ENCODE results near the gene SAMD4B. TPM values are rescaled to one million over a fixed set of nuclear protein-coding genes. Genes with fewer than 3 reads are reported as not detected.

Gene SAMD4B
- total RNA-seq, 2 experiments from 2014 or later: 47.8 to 51.3 TPM

GRCh38 chr19:39416152-39417120 lies 74.2 kb downstream of the SAMD4B start:
- H3K27me3 Mint-ChIP-seq: peaks cover 2% of the 10 kb centered on the region
- ATAC-seq (ENCODE audit: low read depth) (no peak), DNase-seq (no peak)
- H3K4me3 Mint-ChIP-seq: no peak overlapping the region
- POLR2A ChIA-PET: interaction anchor here (6.0 kb wide), 1 partner anchor 19 kb away, joined by 26 read pairs; the partner anchor contains the start of gene RPS16
- H3K4me1 Mint-ChIP-seq: peaks cover 20% of the 10 kb centered on the region
- H3K27ac Mint-ChIP-seq: no peak overlapping the region
- peaks cover 14% of the 10 kb centered on the region for H3K36me3 Mint-ChIP-seq
- no peaks in the 10 kb centered on the region for H3K9me3 Mint-ChIP-seq

DNA sequence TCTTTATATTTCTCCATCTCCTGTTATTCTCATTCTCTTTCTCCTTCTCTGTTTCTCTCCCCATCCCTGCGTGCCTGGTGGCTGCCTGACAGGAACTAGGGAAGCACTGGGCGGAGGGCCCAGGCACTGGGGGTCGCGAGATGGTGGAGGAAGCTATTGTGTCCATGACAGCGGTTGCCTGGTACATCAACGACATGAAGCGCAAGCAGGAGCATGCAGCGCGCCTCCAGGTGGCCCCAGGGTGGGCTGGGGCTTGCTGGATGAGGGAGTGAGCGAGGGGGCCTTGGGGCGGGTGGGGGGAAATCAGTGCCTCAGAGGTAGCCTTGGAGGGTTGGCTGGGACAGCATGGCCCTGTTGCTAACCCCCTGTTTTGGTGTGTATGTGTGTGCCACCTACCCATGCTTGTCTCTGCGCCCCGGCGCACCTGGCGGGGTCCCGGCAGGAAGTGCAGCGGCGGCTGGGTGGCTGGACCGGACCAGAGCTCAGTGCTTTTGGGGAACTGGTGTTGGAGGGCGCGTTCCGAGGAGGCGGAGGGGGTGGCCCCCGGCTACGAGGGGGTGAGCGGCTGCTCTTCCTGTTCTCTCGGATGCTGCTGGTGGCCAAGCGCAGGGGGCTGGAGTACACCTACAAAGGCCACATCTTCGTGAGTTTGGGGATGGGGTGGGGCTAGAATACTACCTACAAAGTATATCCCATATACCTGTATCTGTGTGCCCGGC lies 75.4 kb downstream of the SAMD4B start:
- peaks cover 12% of the 10 kb centered on the region for H3K36me3 Mint-ChIP-seq
- H3K4me1 Mint-ChIP-seq: peaks cover 14% of the 10 kb centered on the region
- ATAC-seq (ENCODE audit: low read depth): no peak
- no peaks in the 10 kb centered on the region for H3K27me3 Mint-ChIP-seq
- no peak for DNase-seq
- no peak overlapping the region for H3K27ac Mint-ChIP-seq
- POLR2A ChIA-PET: interaction anchor here (0.6 to 6.0 kb wide), 3 partner anchors 13 to 21 kb away, joined by 3 to 26 read pairs (median 4); partner anchors contain the start of gene RPS16
- no peak overlapping the region for H3K4me3 Mint-ChIP-seq
- no peaks in the 10 kb centered on the region for H3K9me3 Mint-ChIP-seq

DNA sequence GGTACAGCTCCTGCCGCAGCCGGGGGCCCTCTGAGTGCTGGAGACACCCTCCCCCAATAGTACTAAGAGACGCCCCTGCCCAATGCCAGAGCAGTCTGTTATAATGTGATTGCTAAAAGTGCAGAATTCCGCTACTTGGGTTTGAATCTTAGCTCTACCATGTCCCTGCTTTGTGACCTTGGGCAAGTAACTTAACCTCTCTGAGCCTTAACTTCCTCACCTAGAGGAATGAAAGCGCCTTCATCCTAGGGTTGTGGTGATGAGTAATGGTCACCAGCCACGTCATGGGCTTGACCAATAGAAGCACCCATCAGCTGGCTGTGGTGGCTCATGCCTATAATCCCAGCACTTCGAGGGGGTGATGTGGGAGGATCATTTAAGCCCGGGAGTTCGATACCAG lies 76.8 kb downstream of the SAMD4B start:
- POLR2A ChIA-PET: interaction anchor here (0.9 to 6.0 kb wide), 3 partner anchors 9 to 16 kb away, joined by 4 to 26 read pairs (median 4); partner anchors contain the start of gene RPS16

GRCh38 chr19:39420769-39421168 lies 78.5 kb downstream of the SAMD4B start:
- H3K4me1 Mint-ChIP-seq: peaks cover 1% of the 10 kb centered on the region
- H3K9me3 Mint-ChIP-seq: no peaks in the 10 kb centered on the region
- ATAC-seq (ENCODE audit: low read depth) (no peak), DNase-seq (no peak)
- H3K4me3 Mint-ChIP-seq: no peak overlapping the region
- no peak overlapping the region for H3K27ac Mint-ChIP-seq
- H3K27me3 Mint-ChIP-seq: no peaks in the 10 kb centered on the region
- POLR2A ChIA-PET: interaction anchor here (6.0 kb wide), 1 partner anchor 15 kb away, joined by 26 read pairs; the partner anchor contains the start of gene RPS16
- H3K36me3 Mint-ChIP-seq: peaks cover 5% of the 10 kb centered on the region

More for the DNA sequence above, 76.8 kb downstream of the SAMD4B start:
- Mint-ChIP-seq H3K36me3 (peaks cover 11% of the 10 kb centered on the region), H3K9me3 (no peaks in the 10 kb centered on the region), H3K27ac (no peak overlapping the region), H3K4me1 (peaks cover 10% of the 10 kb centered on the region), H3K4me3 (no peak overlapping the region), H3K27me3 (no peaks in the 10 kb centered on the region)
- ATAC-seq (ENCODE audit: low read depth) (no peak), DNase-seq (no peak)

- Mint-ChIP-seq H3K9me3 (no peaks in the 10 kb centered on the region), H3K4me3 (no peak overlapping the region), H3K27me3 (no peaks in the 10 kb centered on the region), H3K27ac (no peak overlapping the region), H3K4me1 (peaks cover 1% of the 10 kb centered on the region), H3K36me3 (peaks cover 7% of the 10 kb centered on the region)
- ATAC-seq (ENCODE audit: low read depth): no peak
- POLR2A ChIA-PET: interaction anchor here (0.6 to 6.0 kb wide), 2 partner anchors 13 to 22 kb away, joined by 4 to 26 read pairs; partner anchors contain the start of gene RPS16
- no peak for DNase-seq
Observed at GRCh38 chr19:39422020-39422419, 79.8 kb downstream of the SAMD4B start.

- H3K36me3 Mint-ChIP-seq: peaks cover 6% of the 10 kb centered on the region
- no peaks in the 10 kb centered on the region for H3K27me3 Mint-ChIP-seq
- DNase-seq (no peak), ATAC-seq (ENCODE audit: low read depth) (no peak)
- H3K4me1 Mint-ChIP-seq: no peaks in the 10 kb centered on the region
- no peak overlapping the region for H3K4me3 Mint-ChIP-seq
- no peaks in the 10 kb centered on the region for H3K9me3 Mint-ChIP-seq
- no peak overlapping the region for H3K27ac Mint-ChIP-seq
- POLR2A ChIA-PET: interaction anchor here (1.8 kb wide), 1 partner anchor 12 kb away, joined by 10 read pairs; the partner anchor contains the start of gene RPS16
Observed at GRCh38 chr19:39423258-39424086, 81.3 kb downstream of the SAMD4B start.

DNA sequence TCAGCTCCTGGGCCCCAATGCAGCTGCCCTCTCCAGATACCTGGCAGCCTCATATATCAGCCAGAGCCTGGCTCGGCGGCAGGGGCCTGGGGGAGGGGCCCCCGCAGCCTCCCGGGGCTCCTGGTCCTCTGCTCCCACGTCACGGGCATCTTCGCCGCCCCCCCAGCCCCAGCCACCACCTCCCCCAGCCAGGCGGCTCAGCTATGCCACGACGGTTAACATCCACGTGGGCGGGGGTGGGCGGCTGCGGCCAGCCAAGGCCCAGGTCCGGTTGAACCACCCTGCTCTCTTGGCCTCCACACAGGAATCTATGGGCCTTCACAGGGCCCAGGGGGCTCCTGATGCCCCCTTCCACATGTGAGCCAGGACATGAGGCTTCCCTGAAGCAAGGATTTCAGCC lies 82.7 kb downstream of the SAMD4B start:
- H3K4me3 Mint-ChIP-seq: no peak overlapping the region
- H3K27me3 Mint-ChIP-seq: no peaks in the 10 kb centered on the region
- H3K4me1 Mint-ChIP-seq: peaks cover 2% of the 10 kb centered on the region
- no peaks in the 10 kb centered on the region for H3K9me3 Mint-ChIP-seq
- peaks cover 6% of the 10 kb centered on the region for H3K36me3 Mint-ChIP-seq
- no peak overlapping the region for H3K27ac Mint-ChIP-seq
- POLR2A ChIA-PET: interaction anchor here (1.8 kb wide), 1 partner anchor 11 kb away, joined by 10 read pairs; the partner anchor contains the start of gene RPS16
- no peak for ATAC-seq (ENCODE audit: low read depth)
- DNase-seq: no peak

GRCh38 chr19:39425744-39426143 lies 83.5 kb downstream of the SAMD4B start:
- H3K4me1 Mint-ChIP-seq: peaks cover 5% of the 10 kb centered on the region
- POLR2A ChIA-PET: interaction anchor here (3.0 kb wide), 1 partner anchor 10 kb away, joined by 11 read pairs; the partner anchor contains the start of gene RPS16
- H3K9me3 Mint-ChIP-seq: no peaks in the 10 kb centered on the region
- peaks cover 6% of the 10 kb centered on the region for H3K36me3 Mint-ChIP-seq
- ATAC-seq (ENCODE audit: low read depth): no peak
- no peak overlapping the region for H3K27ac Mint-ChIP-seq
- no peak for DNase-seq
- no peaks in the 10 kb centered on the region for H3K27me3 Mint-ChIP-seq
- no peak overlapping the region for H3K4me3 Mint-ChIP-seq

DNA sequence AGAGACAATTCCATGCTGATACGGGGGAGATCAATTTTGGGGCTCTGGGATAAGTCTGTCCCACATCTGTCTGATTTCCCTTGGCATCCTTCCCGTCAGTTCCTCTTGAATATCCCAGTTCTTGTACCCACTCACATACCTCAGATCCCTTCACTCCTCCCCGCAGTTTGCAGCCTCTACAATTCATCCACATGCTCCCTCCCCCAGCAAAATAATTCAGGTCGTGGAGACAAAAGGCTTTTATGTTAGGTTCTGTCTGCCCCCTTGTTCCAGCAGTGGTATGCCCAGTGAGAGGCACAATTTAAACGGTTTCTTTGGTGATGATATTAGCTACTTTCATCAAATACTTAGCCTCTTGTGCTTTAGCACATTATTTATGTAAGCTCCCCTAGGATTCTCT lies 83.9 kb downstream of the SAMD4B start:
- DNase-seq (no peak), ATAC-seq (ENCODE audit: low read depth) (no peak)
- no peak overlapping the region for H3K4me3 Mint-ChIP-seq
- H3K9me3 Mint-ChIP-seq: no peaks in the 10 kb centered on the region
- no peak overlapping the region for H3K27ac Mint-ChIP-seq
- H3K4me1 Mint-ChIP-seq: peaks cover 7% of the 10 kb centered on the region
- no peaks in the 10 kb centered on the region for H3K27me3 Mint-ChIP-seq
- peaks cover 6% of the 10 kb centered on the region for H3K36me3 Mint-ChIP-seq
- POLR2A ChIA-PET: interaction anchor here (1.4 to 3.0 kb wide), 2 partner anchors 9 to 12 kb away, joined by 3 to 11 read pairs; partner anchors contain the start of gene RPS16

DNA sequence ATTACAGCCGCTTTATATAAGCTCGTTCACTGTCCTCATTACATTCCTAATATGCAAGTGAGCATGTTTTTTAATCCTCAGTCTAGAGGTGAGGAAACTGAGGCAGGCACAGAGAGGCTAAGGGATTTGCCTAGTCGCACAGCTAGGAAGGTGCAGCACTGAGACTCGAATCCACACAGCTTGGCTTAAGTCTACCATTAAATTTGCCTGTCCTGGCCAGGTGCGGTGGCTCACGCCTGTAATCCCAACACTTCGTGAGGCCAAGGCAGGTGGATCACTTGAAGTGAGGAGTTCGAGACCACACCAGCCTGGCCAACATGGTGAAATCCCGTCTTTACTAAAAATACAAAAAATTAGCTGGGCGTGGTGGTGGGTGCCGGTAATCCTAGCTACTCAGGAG lies 85.5 kb downstream of the SAMD4B start:
- Mint-ChIP-seq H3K4me3 (no peak overlapping the region), H3K27me3 (no peaks in the 10 kb centered on the region), H3K36me3 (peaks cover 10% of the 10 kb centered on the region), H3K27ac (no peak overlapping the region), H3K9me3 (no peaks in the 10 kb centered on the region), H3K4me1 (peaks cover 10% of the 10 kb centered on the region)
- ATAC-seq (ENCODE audit: low read depth) (no peak), DNase-seq (no peak)
- POLR2A ChIA-PET: interaction anchor here (1.3 to 3.0 kb wide), 4 partner anchors 8 to 37 kb away, joined by 3 to 11 read pairs (median 4); partner anchors contain the start of genes MED29, PAF1 and RPS16

DNA sequence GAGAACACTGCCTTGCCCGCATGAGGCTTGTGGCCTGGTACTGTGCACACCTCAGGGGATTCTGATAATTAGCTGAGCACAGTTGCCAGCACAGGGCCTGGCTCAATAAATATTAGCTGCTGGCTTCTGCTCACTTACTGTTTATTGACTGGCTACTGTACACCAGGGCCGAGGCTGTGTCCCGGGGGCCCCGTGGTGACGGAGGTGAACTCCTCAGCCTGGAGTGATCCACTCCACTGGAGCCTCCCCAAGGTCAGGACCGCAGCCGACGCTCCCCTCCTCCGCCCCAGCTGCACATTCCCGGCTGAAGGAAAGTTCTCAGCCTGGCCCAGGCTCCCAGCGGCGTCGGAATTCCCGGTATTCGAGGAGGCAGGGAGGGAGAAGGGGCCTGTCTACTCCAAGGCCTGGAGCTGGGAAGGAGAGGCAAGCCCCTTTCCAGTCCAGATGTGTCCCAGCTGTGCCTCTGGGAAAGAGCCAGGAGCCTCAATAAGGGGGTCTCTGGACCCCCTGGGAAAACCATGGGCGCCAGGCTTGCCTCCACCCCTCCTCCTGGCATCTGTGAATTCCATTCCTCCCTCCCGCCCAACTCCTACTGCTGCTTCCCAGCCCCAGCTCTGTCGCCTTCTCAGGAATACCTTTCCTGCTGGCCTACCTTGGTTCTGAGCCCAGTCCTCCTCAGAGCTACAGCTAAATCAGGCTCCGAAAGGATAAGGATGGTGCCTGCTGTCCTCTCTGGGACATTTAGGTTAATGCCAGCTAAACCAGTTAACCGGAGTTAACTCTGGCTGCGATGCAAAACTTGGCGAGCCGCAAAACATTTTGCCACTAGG lies 86.3 kb downstream of the SAMD4B start:
- Mint-ChIP-seq H3K27ac (no peak overlapping the region), H3K4me1 (peaks cover 13% of the 10 kb centered on the region), H3K36me3 (peaks cover 12% of the 10 kb centered on the region), H3K27me3 (no peaks in the 10 kb centered on the region), H3K4me3 (no peak overlapping the region), H3K9me3 (no peaks in the 10 kb centered on the region)
- no peak for ATAC-seq (ENCODE audit: low read depth)
- DNase-seq: no peak
- POLR2A ChIA-PET: interaction anchor here (1.3 to 3.0 kb wide), 3 partner anchors 7 to 37 kb away, joined by 4 to 11 read pairs (median 4); partner anchors contain the start of genes MED29, PAF1 and RPS16
